SK-N-SH (cell line): ENCODE data around the gene RPL26. TPM values are rescaled to one million over a fixed set of nuclear protein-coding genes. Genes with fewer than 3 reads are reported as not detected.

Source experiments
- CTCF ChIA-PET: fragments of 300-600, 350-600 bp; formaldehyde crosslinking; extraction: SDS; loops from one replicate; lab custom pipeline; 2021; lab: Yijun Ruan, JAX
- POLR2A ChIA-PET: fragments of 350-600 bp; sonication (Branson Sonifier 250); formaldehyde crosslinking; extraction: SDS; loops from one replicate; lab custom pipeline; 2020; ENCODE audit warnings: antibody characterized with exemption, inconsistent platforms; lab: Yijun Ruan, JAX
- DNase-seq: peaks from one replicate; pipeline ENCODE4 v3.0.0; 2012
- H2AFZ ChIP-seq: fragments of 200-600 bp; sonication (generic); 2 replicates; pipeline ENCODE4 v1.8.1; 2016; ENCODE audit warnings: antibody characterized with exemption, mild to moderate bottlenecking, low read depth
- H3F3A ChIP-seq: fragments of 200-600 bp; sonication (generic); replicated peaks from 2 replicates; pipeline ENCODE3; 2016; ENCODE audit warnings: antibody characterized with exemption, mild to moderate bottlenecking; ENCODE audit not compliant: insufficient read depth
- H3K27ac ChIP-seq, 2 experiments: fragments of 200-500 bp in 1 of 2; fragments of 200-600 bp in 1 of 2; sonication (Bioruptor generic) in 1 of 2; sonication (generic), shearing (Covaris generic) in 1 of 2; 2 replicates each; pipeline versions ENCODE4 v1.5.1 to v1.6.1; 2014 to 2016; ENCODE audit warnings: low read depth in 2 of 2, inconsistent platforms in 1 of 2, low read length in 1 of 2, mild to moderate bottlenecking in 1 of 2, mixed read lengths in 1 of 2
- H3K27me3 ChIP-seq: fragments of 200-600 bp; sonication (generic), shearing (Covaris generic); 2 replicates; pipeline ENCODE4 v1.6.1; 2016; ENCODE audit warnings: mixed run types; ENCODE audit not compliant: insufficient read depth
- H3K36me3 ChIP-seq, 2 experiments: fragments of 200-500 bp in 1 of 2; fragments of 200-600 bp in 1 of 2; sonication (Bioruptor generic) in 1 of 2; sonication (generic) in 1 of 2; replicated peaks in 1 of 2; 2 replicates each; pipeline versions ENCODE3 to v1.5.1; 2014 to 2016; ENCODE audit warnings: low read length in 1 of 2, mild to moderate bottlenecking in 1 of 2; ENCODE audit not compliant: insufficient read depth in 2 of 2, control insufficient read depth in 1 of 2
- H3K4me1 ChIP-seq, 2 experiments: fragments of 200-500 bp in 1 of 2; fragments of 200-600 bp in 1 of 2; sonication (Bioruptor generic) in 1 of 2; sonication (generic), shearing (Covaris generic) in 1 of 2; 2 replicates each; pipeline versions ENCODE4 v1.5.1 to v1.6.1; 2014 to 2016; ENCODE audit warnings: low read depth in 1 of 2, low read length in 1 of 2, mixed run types in 1 of 2; ENCODE audit not compliant: insufficient read depth in 2 of 2, control insufficient read depth in 1 of 2
- H3K4me2 ChIP-seq: fragments of 200-600 bp; sonication (generic), shearing (Covaris generic); 2 replicates; pipeline ENCODE4 v1.6.1; 2017; ENCODE audit warnings: mixed run types
- H3K4me3 ChIP-seq, 2 experiments: fragments of 200-500 bp in 1 of 2; fragments of 200-600 bp in 1 of 2; sonication (Bioruptor generic) in 1 of 2; sonication (generic), shearing (Covaris generic) in 1 of 2; 2 replicates each; pipeline versions ENCODE4 v1.5.1 to v1.8.1; 2014 to 2016; ENCODE audit warnings: low read depth in 2 of 2, inconsistent platforms in 1 of 2, low read length in 1 of 2, mild to moderate bottlenecking in 1 of 2, mixed read lengths in 1 of 2, moderate library complexity in 1 of 2
- H3K79me2 ChIP-seq: fragments of 200-600 bp; sonication (generic); 2 replicates; pipeline ENCODE4 v1.8.1; 2017; ENCODE audit warnings: mild to moderate bottlenecking; ENCODE audit not compliant: insufficient read depth
- H3K9ac ChIP-seq: fragments of 200-600 bp; sonication (generic); 2 replicates; pipeline ENCODE4 v1.6.1; 2017; ENCODE audit warnings: mixed run types
- H3K9me2 ChIP-seq: fragments of 200-600 bp; sonication (generic); 2 replicates; pipeline ENCODE4 v1.6.1; 2017; ENCODE audit warnings: mixed run types
- H3K9me3 ChIP-seq: fragments of 200-600 bp; sonication (generic); 2 replicates; pipeline ENCODE4 v1.6.1; 2017; ENCODE audit warnings: mixed run types, mild to moderate bottlenecking, moderate library complexity
- H4K20me1 ChIP-seq: fragments of 200-600 bp; sonication (generic); 2 replicates; pipeline ENCODE4 v1.6.1; 2017; ENCODE audit warnings: mild to moderate bottlenecking, mixed run types; ENCODE audit not compliant: insufficient read depth
- EP300 ChIP-seq, 2 experiments: IDR thresholded peaks; 2 replicates each; pipeline versions ENCODE4 v1.4.0 to v1.6.1; 2012; ENCODE audit warnings: borderline replicate concordance in 1 of 2, low read depth in 1 of 2, low read length in 1 of 2
- FOXM1 ChIP-seq: IDR thresholded peaks from 2 replicates; pipeline ENCODE4 v1.4.0; 2012; ENCODE audit warnings: low read depth, mild to moderate bottlenecking
- GATA2 ChIP-seq: sonication (generic); formaldehyde crosslinking; IDR thresholded peaks from 2 replicates; pipeline ENCODE4 v1.5.0; 2020; ENCODE audit warnings: mild to moderate bottlenecking, missing genetic modification reagents
- JUND ChIP-seq: IDR thresholded peaks from 2 replicates; pipeline ENCODE4 v1.4.0; 2012
- MXI1 ChIP-seq: IDR thresholded peaks from 2 replicates; pipeline ENCODE4 v1.6.1; 2012; ENCODE audit warnings: mild to moderate bottlenecking, low read depth, low read length, improper control_type of control experiment
- NFIC ChIP-seq: IDR thresholded peaks from 2 replicates; pipeline ENCODE4 v1.4.0; 2012; ENCODE audit warnings: borderline replicate concordance
- POLR2AphosphoS5 ChIP-seq: IDR thresholded peaks from 2 replicates; pipeline ENCODE4 v1.6.1; 2012; ENCODE audit warnings: low read depth, low read length
- RAD21 ChIP-seq: IDR thresholded peaks from 2 replicates; pipeline ENCODE4 v1.6.1; 2012; ENCODE audit warnings: mild to moderate bottlenecking, low read length
- RCOR1 ChIP-seq: fragments of 150-350 bp; IDR thresholded peaks from 2 replicates; pipeline ENCODE4 v1.6.1; 2017; ENCODE audit warnings: antibody characterized with exemption, low read length
- RXRA ChIP-seq: IDR thresholded peaks from 2 replicates; pipeline ENCODE4 v1.4.0; 2012; ENCODE audit warnings: low read depth, mild to moderate bottlenecking, borderline replicate concordance
- TAF1 ChIP-seq: IDR thresholded peaks from 2 replicates; pipeline ENCODE4 v1.6.1; 2012; ENCODE audit warnings: low read depth, mild to moderate bottlenecking, low read length, moderate library complexity, borderline replicate concordance
- TCF12 ChIP-seq: IDR thresholded peaks from 2 replicates; pipeline ENCODE4 v1.4.0; 2012
- TEAD4 ChIP-seq: IDR thresholded peaks from 2 replicates; pipeline ENCODE4 v1.4.0; 2012; ENCODE audit warnings: mild to moderate bottlenecking, borderline replicate concordance; ENCODE audit not compliant: insufficient read depth
- WGBS: methylation state at CpG from one replicate; pipeline ENCODE4 v1.1.6; 2017; ENCODE audit warnings: low lambda C conversion rate; 5-methylcytosine and 5-hydroxymethylcytosine counted together
- polyA plus RNA-seq, 3 experiments: library from polyadenylated mRNA; depleted of rRNA; stranded (reverse); fragments of >200 nt; gene quantifications; 2 replicates each; pipeline ENCODE4 v1.2.3, GENCODE V29; 2012
- TF ChIP-seq, protein P1 (sequence below): fragments of 200-600 bp; sonication (generic); IDR thresholded peaks from 2 replicates; pipeline ENCODE4 v1.6.1; 2017; ENCODE audit warnings: antibody characterized with exemption, mild to moderate bottlenecking, moderate library complexity

Gene RPL26
- polyA plus RNA-seq, 1 of the 3 experiments (the other 2 are of a cell fraction): 4,770 TPM

DNA sequence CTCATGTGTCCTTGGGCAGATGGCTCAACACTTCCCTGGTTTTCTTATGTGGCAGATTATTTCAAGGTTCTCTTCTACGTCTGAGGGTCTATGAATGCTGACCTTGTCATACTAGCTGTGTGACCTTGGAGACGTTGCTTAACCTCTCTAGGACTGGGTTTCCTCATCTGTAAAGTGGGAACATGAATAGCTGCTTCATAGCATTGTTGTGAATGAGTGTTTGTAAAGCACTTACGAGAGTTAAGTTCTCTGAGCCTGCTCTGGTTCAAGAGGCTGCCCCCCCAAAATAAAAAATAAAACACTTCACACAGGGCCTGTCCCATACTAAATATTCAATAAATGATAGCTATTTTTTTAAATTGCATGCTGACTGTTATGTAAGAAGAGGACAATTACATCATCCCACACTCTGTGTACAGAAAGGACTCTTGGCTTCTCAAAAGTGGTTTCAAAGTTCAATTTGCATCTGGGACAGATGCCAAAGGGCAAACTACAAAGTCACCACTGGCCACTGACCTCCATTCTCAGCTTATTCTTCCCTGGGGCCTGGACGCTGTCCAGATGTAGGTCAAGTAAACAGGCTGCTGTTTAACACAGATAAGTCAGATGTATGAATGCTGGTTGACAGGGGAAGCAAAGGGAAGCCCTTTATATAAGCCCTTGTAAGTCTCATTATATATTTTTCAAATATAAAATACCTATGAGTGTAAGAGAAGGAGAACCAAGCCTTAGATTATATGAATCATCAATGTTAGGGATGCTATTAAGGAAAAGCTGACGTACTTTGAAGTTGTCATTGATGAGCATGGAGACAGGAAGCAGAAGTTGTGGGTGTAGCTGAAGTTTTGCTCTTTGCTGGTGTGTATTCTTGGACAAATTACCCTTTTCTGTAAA is 37.3 kb upstream of the RPL26 start:
- TF ChIP-seq RAD21 (no peak), GATA2 (peak; percentile 12; the same call in 1 of the 2 replicates), NFIC (peak; percentile 40; the same call in 1 of the 2 replicates), EP300 (IDR thresholded peaks at IDR 0.05; ENCODE audit: borderline replicate concordance in 1 of 2, low read depth in 1 of 2, low read length in 1 of 2) (peak in 1 of 2 experiments; percentile 22; a peak in 1 of 4 replicates), TCF12 (peak; percentile 31; the same call in 1 of the 2 replicates), RXRA (no peak), POLR2AphosphoS5 (no peak), JUND (no peak), MXI1 (peak; percentile 21; the same call in 1 of the 2 replicates), RCOR1 (peak; percentile 18; the same call in 1 of the 2 replicates), TEAD4 (no peak)
- ChIA-PET CTCF (interaction anchor here (0.7 to 3.5 kb wide), 8 partner anchors 10 to 365 kb away, joined by 3 to 19 read pairs (median 7); partner anchors contain the start of genes NDEL1 and RPL26), POLR2A (interaction anchor here (0.8 to 2.3 kb wide), 2 partner anchors 15 to 37 kb away, joined by 3 to 7 read pairs; partner anchors contain the start of gene NDEL1)

DNA sequence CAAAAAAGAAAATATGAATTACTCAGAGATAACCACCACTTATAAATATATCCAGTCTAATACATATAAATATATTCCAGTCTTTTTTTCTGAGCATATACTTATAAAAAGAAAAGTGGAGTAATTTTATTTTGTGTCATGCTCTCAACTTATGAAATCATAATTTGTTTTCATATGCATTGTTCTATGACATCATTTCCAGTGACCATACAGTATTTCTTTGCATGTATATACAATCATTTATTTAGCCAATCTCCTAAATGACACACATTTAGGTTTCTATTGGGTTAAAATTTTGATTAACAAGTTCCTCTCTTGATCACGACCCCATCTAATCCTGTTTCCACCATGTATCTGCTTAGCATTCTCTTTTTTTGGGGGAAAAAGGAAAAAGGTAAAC is 36.3 kb upstream of the RPL26 start:
- POLR2A ChIA-PET: no interaction called here
- CTCF ChIA-PET: interaction anchor here (0.7 to 3.5 kb wide), 5 partner anchors 9 to 366 kb away, joined by 3 to 19 read pairs (median 14); partner anchors contain the start of gene RPL26
- Histone ChIP-seq H3F3A (no peaks in the 10 kb centered on the region), H3K9me2 (no peaks in the 10 kb centered on the region), H3K79me2 (no peaks in the 10 kb centered on the region), H3K9ac (no peak overlapping the region), H3K36me3 (no peaks in the 10 kb centered on the region), H3K4me3 (no peak overlapping the region), H3K27ac (no peak overlapping the region), H3K9me3 (no peaks in the 10 kb centered on the region), H3K4me2 (no peak overlapping the region), H3K4me1 (peaks cover 0 to 3% of the 10 kb centered on the region in 2 experiments; a peak in 1 of 4 replicates), H2AFZ (no peak overlapping the region), H4K20me1 (no peaks in the 10 kb centered on the region), H3K27me3 (peaks cover 20% of the 10 kb centered on the region; the same call in 1 of the 2 replicates)
- 47% methylated on average over 1 of the region's 1 CpG for WGBS
- no peak for DNase-seq
- TF ChIP-seq TAF1 (no peak), FOXM1 (no peak)
- TF ChIP-seq, protein P1, sequence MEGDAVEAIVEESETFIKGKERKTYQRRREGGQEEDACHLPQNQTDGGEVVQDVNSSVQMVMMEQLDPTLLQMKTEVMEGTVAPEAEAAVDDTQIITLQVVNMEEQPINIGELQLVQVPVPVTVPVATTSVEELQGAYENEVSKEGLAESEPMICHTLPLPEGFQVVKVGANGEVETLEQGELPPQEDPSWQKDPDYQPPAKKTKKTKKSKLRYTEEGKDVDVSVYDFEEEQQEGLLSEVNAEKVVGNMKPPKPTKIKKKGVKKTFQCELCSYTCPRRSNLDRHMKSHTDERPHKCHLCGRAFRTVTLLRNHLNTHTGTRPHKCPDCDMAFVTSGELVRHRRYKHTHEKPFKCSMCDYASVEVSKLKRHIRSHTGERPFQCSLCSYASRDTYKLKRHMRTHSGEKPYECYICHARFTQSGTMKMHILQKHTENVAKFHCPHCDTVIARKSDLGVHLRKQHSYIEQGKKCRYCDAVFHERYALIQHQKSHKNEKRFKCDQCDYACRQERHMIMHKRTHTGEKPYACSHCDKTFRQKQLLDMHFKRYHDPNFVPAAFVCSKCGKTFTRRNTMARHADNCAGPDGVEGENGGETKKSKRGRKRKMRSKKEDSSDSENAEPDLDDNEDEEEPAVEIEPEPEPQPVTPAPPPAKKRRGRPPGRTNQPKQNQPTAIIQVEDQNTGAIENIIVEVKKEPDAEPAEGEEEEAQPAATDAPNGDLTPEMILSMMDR: no peak

More for the DNA sequence above, 37.3 kb upstream of the RPL26 start:
- DNase-seq: peak; percentile 72
- no peaks in the 10 kb centered on the region for H3K36me3 ChIP-seq
- H3K9me2 ChIP-seq: no peaks in the 10 kb centered on the region
- H3K27me3 ChIP-seq: peaks cover 14% of the 10 kb centered on the region; the same call in 1 of the 2 replicates
- 0 out of 2 replicates have a peak overlapping the region, but pooled peaks have one; percentile 10 for H3K4me2 ChIP-seq
- no peak overlapping the region for H3K9ac ChIP-seq
- H4K20me1 ChIP-seq: no peaks in the 10 kb centered on the region
- H2AFZ ChIP-seq: no peak overlapping the region
- H3F3A ChIP-seq: no peaks in the 10 kb centered on the region
- no peaks in the 10 kb centered on the region for H3K79me2 ChIP-seq
- no peaks in the 10 kb centered on the region for H3K9me3 ChIP-seq
- peak overlapping the region in 1 of 2 experiments; percentile 18; a peak in 1 of 4 replicates for H3K27ac ChIP-seq
- WGBS: 25% methylated on average over 5 of the region's 5 CpGs
- no peak overlapping the region for H3K4me3 ChIP-seq
- H3K4me1 ChIP-seq: peaks cover 0 to 3% of the 10 kb centered on the region in 2 experiments; a peak in 1 of 4 replicates
